Panc1 (cell line): ENCODE measurements around the gene DOK7.

Experiments
- CTCF ChIP-seq: fragments of 450-650 bp; IDR thresholded peaks from 2 replicates; pipeline ENCODE4 v1.5.1; 2017; ENCODE audit warnings: mild to moderate bottlenecking
- SIN3A ChIP-seq: IDR thresholded peaks from 2 replicates; pipeline ENCODE4 v1.6.1; 2012; ENCODE audit warnings: low read depth, mild to moderate bottlenecking, low read length, moderate library complexity, borderline replicate concordance; ENCODE audit not compliant: insufficient read depth

GRCh38 chr4:3531879-3532750 is 69.0 kb downstream of the DOK7 start, which contains the start of gene LRPAP1:
- TF ChIP-seq CTCF (no peak), SIN3A (no peak)
